ENCODE results near the gene CCDC28B.

CCDC28B gene

GRCh38 chr1:32172621-32173245 lies 27.7 kb upstream of the CCDC28B start:
- no peak overlapping the region for H3K4me3 ChIP-seq (ENCODE audit: low read depth, low read length)
- no peak for TF ChIP-seq CTCF (IDR thresholded peaks at IDR 0.05; ENCODE audit: low read depth, low read length)

DNA sequence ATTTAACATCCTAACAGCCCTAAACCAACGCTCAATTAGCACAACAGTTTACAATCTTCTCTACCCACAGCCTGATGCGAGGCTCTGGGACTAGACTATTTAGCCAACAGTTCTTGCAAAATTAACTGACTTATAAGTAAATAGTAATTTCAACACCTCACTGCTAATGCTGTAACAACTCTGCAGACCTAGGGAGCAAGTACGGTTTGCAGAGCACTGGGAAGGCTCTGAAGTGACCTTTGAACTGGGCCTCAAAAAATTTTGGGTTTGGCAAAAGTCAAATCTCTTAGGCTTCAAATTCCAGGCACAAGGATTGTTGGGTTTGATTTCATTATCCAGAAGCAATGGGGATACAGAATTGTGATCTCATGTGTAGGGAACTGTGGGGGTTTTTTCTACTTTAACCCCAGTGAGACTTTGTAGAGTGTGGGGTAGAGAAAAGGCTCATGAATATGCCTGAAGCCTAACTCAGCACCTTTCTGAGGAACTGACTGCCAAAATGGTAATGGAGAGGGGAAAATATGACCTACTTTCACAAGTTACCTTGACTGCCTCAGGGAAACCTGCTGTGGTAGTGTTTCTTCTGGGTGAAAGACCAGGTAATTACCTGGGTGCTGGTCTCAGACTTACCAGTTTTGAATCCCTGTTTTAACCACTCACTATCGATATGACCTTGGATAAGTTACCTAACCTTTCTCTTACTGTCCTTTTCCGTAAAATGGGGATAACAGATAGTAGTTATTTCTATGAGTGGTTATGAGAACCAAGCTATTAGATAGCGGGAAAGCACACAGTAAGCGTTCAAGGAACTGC lies 21.8 kb upstream of the CCDC28B start:
- H3K4me3 ChIP-seq (ENCODE audit: low read depth, low read length) = no peak overlapping the region
- no peak for TF ChIP-seq CTCF (IDR thresholded peaks at IDR 0.05; ENCODE audit: low read depth, low read length)

- no peak for TF ChIP-seq CTCF (IDR thresholded peaks at IDR 0.05; ENCODE audit: low read depth, low read length)
- H3K4me3 ChIP-seq (ENCODE audit: low read depth, low read length) = peak overlapping the region; percentile 77
Measured at GRCh38 chr1:32179193-32179442, 21.3 kb upstream of the CCDC28B start.

- peak within 1 kb of the TSS; percentile 77 for H3K4me3 ChIP-seq (ENCODE audit: low read depth, low read length)
- no peak for TF ChIP-seq CTCF (IDR thresholded peaks at IDR 0.05; ENCODE audit: low read depth, low read length)
Measured at GRCh38 chr1:32179443-32180185, 20.8 kb upstream of the CCDC28B start, which contains the start of gene TXLNA. Gene TXLNA, plus strand, starts transcription at chr1:32179675. Its CDS starts 671 bp downstream, at chr1:32180346.

DNA sequence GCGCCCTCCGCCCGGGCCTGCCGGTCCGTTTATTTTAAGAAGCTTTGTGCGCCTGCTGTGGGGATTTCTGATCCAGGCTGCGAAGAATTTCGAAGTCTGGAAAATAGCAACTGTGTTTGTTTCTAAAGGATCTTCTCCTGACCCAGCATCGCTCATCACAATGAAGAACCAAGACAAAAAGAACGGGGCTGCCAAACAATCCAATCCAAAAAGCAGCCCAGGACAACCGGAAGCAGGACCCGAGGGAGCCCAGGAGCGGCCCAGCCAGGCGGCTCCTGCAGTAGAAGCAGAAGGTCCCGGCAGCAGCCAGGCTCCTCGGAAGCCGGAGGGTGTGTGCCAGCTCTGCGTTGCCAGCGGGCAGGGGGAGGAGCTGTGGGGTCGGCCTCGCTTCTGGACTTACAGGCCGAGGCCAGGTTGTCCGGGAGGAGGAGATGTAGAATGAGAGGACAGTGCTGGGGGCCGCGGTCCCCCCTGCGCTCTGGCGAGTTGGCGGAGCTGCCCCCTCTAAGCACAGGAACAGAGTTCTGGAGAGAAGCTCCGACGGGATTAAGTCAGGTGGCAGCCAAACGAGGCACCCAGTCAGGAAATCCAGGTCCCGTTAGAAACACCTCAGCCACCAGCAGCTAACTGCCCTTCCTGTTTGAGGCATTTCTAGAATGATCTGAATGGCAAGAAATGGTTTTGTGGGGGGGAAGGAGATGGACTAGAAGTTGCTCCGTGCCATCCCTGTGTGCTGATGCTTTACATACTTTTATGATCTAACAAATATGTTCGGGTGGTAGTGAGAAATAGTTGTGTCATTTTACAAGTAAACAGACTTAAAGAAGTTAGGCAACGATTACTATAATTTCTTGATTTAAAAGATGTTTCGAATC lies 20.0 kb upstream of the CCDC28B start:
- H3K4me3 ChIP-seq (ENCODE audit: low read depth, low read length) = peak overlapping the region; percentile 77
- no peak for TF ChIP-seq CTCF (IDR thresholded peaks at IDR 0.05; ENCODE audit: low read depth, low read length)

DNA sequence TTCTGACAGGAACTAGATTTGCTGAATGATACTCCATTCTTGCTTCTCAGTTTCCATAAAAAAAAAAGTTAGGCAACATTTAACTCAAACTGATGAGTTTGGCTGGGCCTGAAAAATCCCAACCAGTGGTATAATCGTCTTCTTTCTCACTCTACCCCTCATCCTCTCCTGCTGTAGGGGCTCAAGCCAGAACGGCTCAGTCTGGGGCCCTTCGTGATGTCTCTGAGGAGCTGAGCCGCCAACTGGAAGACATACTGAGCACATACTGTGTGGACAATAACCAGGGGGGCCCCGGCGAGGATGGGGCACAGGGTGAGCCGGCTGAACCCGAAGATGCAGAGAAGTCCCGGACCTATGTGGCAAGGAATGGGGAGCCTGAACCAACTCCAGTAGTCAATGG lies 19.3 kb upstream of the CCDC28B start:
- TF ChIP-seq CTCF (IDR thresholded peaks at IDR 0.05; ENCODE audit: low read depth, low read length) = no peak
- peak overlapping the region; percentile 77 for H3K4me3 ChIP-seq (ENCODE audit: low read depth, low read length)

Data from WI38 (cell line).